Astrocyte (in vitro differentiated cells and primary cell): Measurements from ENCODE around the gene PEX10. TPM values are rescaled to one million over a fixed set of nuclear protein-coding genes. Genes with fewer than 3 reads are reported as not detected.

Source experiments
- DNase-seq: peaks from one replicate; pipeline ENCODE4 v3.0.0-alpha.2; 2010; ENCODE audit warnings: low read depth
- FAIRE-seq: peaks from 2 replicates; lab custom pipeline; 2011; peaks lifted over from hg19 to GRCh38; lab: Jason Lieb, UNC
- H2AFZ ChIP-seq: 2 replicates; pipeline ENCODE4 v1.6.0; 2012; ENCODE audit warnings: low read depth, low read length, inconsistent platforms
- H3K27ac ChIP-seq: 2 replicates; pipeline ENCODE4 v1.5.1; 2011; ENCODE audit warnings: low read depth, low read length, inconsistent platforms
- H3K27me3 ChIP-seq: 2 replicates; pipeline ENCODE4 v1.6.0; 2011; ENCODE audit warnings: low read length, inconsistent platforms; ENCODE audit not compliant: insufficient read depth
- H3K36me3 ChIP-seq: 2 replicates; pipeline ENCODE4 v1.5.1; 2011; ENCODE audit warnings: low read length, inconsistent platforms; ENCODE audit not compliant: insufficient read depth
- H3K4me1 ChIP-seq: 2 replicates; pipeline ENCODE4 v1.5.1; 2011; ENCODE audit warnings: low read length, inconsistent platforms; ENCODE audit not compliant: insufficient read depth
- H3K4me2 ChIP-seq: 2 replicates; pipeline ENCODE4 v1.6.0; 2012; ENCODE audit warnings: low read length, inconsistent platforms
- H3K4me3 ChIP-seq: 2 replicates; pipeline ENCODE4 v1.5.1; 2011; ENCODE audit warnings: low read depth, mild to moderate bottlenecking, low read length, inconsistent platforms; ENCODE audit not compliant: insufficient read depth
- H3K79me2 ChIP-seq: 2 replicates; pipeline ENCODE4 v1.6.0; 2012; ENCODE audit warnings: mild to moderate bottlenecking, low read length, inconsistent platforms; ENCODE audit not compliant: insufficient read depth
- H3K9ac ChIP-seq: 2 replicates; pipeline ENCODE4 v1.6.0; 2012; ENCODE audit warnings: mild to moderate bottlenecking, low read length, inconsistent platforms
- H3K9me3 ChIP-seq: 2 replicates; pipeline ENCODE4 v1.5.1; 2012; ENCODE audit warnings: low read depth, mild to moderate bottlenecking, low read length, inconsistent platforms; ENCODE audit not compliant: insufficient read depth
- H4K20me1 ChIP-seq: 2 replicates; pipeline ENCODE4 v1.6.0; 2012; ENCODE audit warnings: low read length, inconsistent platforms; ENCODE audit not compliant: insufficient read depth
- H3K27ac Mint-ChIP-seq: one replicate; pipeline ENCODE4 v1.8.0; 2021; ENCODE audit warnings: mild to moderate bottlenecking, mixed read lengths; ENCODE audit not compliant: unreplicated experiment
- H3K27me3 Mint-ChIP-seq: one replicate; pipeline ENCODE4 v1.8.0; 2021; ENCODE audit warnings: low read depth, mixed read lengths; ENCODE audit not compliant: unreplicated experiment
- H3K36me3 Mint-ChIP-seq: one replicate; pipeline ENCODE4 v1.8.0; 2021; ENCODE audit warnings: low read depth, mixed read lengths; ENCODE audit not compliant: unreplicated experiment
- H3K4me1 Mint-ChIP-seq: one replicate; pipeline ENCODE4 v1.8.0; 2021; ENCODE audit warnings: low read depth, mixed read lengths; ENCODE audit not compliant: unreplicated experiment
- H3K4me3 Mint-ChIP-seq: one replicate; pipeline ENCODE4 v1.8.0; 2021; ENCODE audit warnings: mild to moderate bottlenecking, moderate library complexity, mixed read lengths; ENCODE audit not compliant: unreplicated experiment
- H3K9me3 Mint-ChIP-seq: one replicate; pipeline ENCODE4 v1.8.0; 2021; ENCODE audit warnings: mild to moderate bottlenecking, mixed read lengths; ENCODE audit not compliant: unreplicated experiment
- EZH2 ChIP-seq: IDR thresholded peaks from 2 replicates; pipeline ENCODE4 v1.6.1; 2012; ENCODE audit warnings: mild to moderate bottlenecking, low read length, inconsistent platforms; ENCODE audit not compliant: insufficient read depth
- total RNA-seq: library from RNA; stranded (reverse); gene quantifications from 2 replicates; pipeline ENCODE4 v1.2.1, GENCODE V29; 2021
- TF ChIP-seq, protein P1 (sequence below): IDR thresholded peaks from 2 replicates; pipeline ENCODE4 v1.5.1; 2011; ENCODE audit warnings: low read depth, mild to moderate bottlenecking, inconsistent platforms, low read length, moderate library complexity; ENCODE audit not compliant: insufficient read depth

The PEX10 gene
- total RNA-seq, 1 donor from 2014 or later: 16.6 TPM

DNA sequence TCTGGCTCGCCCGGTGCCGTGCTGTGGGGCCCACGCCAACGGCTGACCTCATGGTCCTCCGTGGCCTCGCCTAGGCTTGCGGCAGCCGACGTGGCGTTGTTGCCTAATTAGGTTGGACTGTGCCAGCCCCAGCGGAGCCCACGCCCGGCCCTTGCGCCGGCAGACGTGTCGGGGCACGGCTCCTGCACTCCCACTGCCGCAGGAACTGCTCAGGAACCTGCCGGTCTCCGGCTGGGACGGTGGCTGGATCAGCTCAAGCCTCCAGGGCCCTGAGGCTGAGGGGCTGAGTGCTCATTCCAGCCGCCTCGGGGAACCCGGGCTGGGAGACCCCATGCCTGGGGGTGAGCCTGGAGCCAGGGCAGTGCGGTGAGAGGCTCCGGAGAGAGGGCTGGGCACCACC is 16.1 kb upstream of the PEX10 start:
- Mint-ChIP-seq H3K4me3 (no peak overlapping the region), H3K4me1 (no peaks in the 10 kb centered on the region), H3K9me3 (peaks cover 5% of the 10 kb centered on the region), H3K27me3 (peaks cover 25% of the 10 kb centered on the region), H3K27ac (no peak overlapping the region), H3K36me3 (no peaks in the 10 kb centered on the region)
- Histone ChIP-seq H3K9me3 (no peaks in the 10 kb centered on the region), H3K4me2 (no peak overlapping the region), H3K79me2 (no peaks in the 10 kb centered on the region), H2AFZ (no peak overlapping the region), H3K9ac (no peak overlapping the region), H3K36me3 (no peaks in the 10 kb centered on the region), H3K27ac (no peak overlapping the region), H4K20me1 (no peaks in the 10 kb centered on the region), H3K27me3 (peaks cover 11% of the 10 kb centered on the region), H3K4me1 (no peaks in the 10 kb centered on the region), H3K4me3 (no peak overlapping the region)
- FAIRE-seq: no peak
- DNase-seq: no peak
- TF ChIP-seq, protein P1, sequence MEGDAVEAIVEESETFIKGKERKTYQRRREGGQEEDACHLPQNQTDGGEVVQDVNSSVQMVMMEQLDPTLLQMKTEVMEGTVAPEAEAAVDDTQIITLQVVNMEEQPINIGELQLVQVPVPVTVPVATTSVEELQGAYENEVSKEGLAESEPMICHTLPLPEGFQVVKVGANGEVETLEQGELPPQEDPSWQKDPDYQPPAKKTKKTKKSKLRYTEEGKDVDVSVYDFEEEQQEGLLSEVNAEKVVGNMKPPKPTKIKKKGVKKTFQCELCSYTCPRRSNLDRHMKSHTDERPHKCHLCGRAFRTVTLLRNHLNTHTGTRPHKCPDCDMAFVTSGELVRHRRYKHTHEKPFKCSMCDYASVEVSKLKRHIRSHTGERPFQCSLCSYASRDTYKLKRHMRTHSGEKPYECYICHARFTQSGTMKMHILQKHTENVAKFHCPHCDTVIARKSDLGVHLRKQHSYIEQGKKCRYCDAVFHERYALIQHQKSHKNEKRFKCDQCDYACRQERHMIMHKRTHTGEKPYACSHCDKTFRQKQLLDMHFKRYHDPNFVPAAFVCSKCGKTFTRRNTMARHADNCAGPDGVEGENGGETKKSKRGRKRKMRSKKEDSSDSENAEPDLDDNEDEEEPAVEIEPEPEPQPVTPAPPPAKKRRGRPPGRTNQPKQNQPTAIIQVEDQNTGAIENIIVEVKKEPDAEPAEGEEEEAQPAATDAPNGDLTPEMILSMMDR: no peak
- no peak for TF ChIP-seq EZH2

DNA sequence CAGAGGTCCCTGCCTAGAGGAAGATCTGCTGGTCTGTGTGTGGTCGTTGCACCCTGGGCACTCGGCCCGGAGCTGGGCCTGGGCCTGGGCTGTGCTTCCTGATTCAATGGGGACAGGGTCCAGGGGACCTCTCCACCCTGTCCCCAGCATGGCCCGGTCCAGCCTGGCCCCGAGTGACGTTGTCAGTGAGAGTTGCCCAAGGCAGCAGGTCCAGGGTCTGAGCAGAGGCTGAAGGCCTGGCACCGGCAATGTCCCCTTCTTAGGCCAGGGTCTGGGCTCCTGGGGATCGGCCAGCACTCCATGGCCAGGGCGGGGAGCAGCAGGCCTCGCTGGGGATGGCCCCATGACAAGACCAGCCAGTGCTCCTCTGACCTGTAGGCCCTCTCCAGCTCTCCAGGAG is 15.6 kb upstream of the PEX10 start:
- TF ChIP-seq EZH2: no peak
- TF ChIP-seq, protein P1: no peak
- no peak overlapping the region for H3K4me2 ChIP-seq
- H3K27me3 Mint-ChIP-seq: peaks cover 23% of the 10 kb centered on the region
- H3K9me3 ChIP-seq: no peaks in the 10 kb centered on the region
- no peaks in the 10 kb centered on the region for H4K20me1 ChIP-seq
- H3K27me3 ChIP-seq: peaks cover 6% of the 10 kb centered on the region
- DNase-seq (no peak), FAIRE-seq (no peak)
- H3K27ac ChIP-seq: no peak overlapping the region
- H3K79me2 ChIP-seq: no peaks in the 10 kb centered on the region
- H3K4me3 ChIP-seq: no peak overlapping the region
- H2AFZ ChIP-seq: no peak overlapping the region
- H3K36me3 Mint-ChIP-seq: no peaks in the 10 kb centered on the region
- H3K4me3 Mint-ChIP-seq: no peak overlapping the region
- H3K9me3 Mint-ChIP-seq: peaks cover 5% of the 10 kb centered on the region
- no peak overlapping the region for H3K27ac Mint-ChIP-seq
- no peak overlapping the region for H3K9ac ChIP-seq
- H3K36me3 ChIP-seq: no peaks in the 10 kb centered on the region
- no peaks in the 10 kb centered on the region for H3K4me1 ChIP-seq
- H3K4me1 Mint-ChIP-seq: no peaks in the 10 kb centered on the region

DNA sequence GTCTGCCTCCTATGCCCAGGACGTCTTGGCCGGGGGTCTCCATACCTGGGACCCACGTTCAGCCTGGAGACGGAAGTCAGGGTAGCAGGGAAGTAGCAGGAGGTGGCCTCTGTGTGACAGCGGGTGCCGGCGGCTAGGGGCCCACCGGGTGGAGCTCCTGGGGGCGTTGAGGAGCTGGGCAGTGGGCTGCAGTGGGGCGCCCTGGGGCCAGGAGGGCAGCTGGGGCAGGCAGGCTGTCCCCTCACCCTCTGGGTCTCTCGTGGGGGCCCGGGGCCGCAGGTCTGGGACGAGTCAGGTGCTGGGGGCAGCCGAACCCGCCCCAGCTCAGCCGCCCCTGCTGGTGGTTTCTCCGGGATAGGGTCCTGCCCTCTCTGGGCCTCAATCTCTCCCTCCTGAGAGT is 14.7 kb upstream of the PEX10 start:
- Histone ChIP-seq H4K20me1 (no peaks in the 10 kb centered on the region), H3K79me2 (no peaks in the 10 kb centered on the region), H3K9me3 (no peaks in the 10 kb centered on the region), H3K4me3 (no peak overlapping the region), H2AFZ (no peak overlapping the region), H3K9ac (no peak overlapping the region), H3K27ac (no peak overlapping the region), H3K27me3 (peaks cover 2% of the 10 kb centered on the region), H3K36me3 (no peaks in the 10 kb centered on the region), H3K4me1 (no peaks in the 10 kb centered on the region), H3K4me2 (no peak overlapping the region)
- FAIRE-seq (no peak), DNase-seq (no peak)
- no peaks in the 10 kb centered on the region for H3K36me3 Mint-ChIP-seq
- H3K27ac Mint-ChIP-seq: no peak overlapping the region
- TF ChIP-seq, protein P1: no peak
- TF ChIP-seq EZH2: no peak
- H3K4me3 Mint-ChIP-seq: no peak overlapping the region
- peaks cover 7% of the 10 kb centered on the region for H3K9me3 Mint-ChIP-seq
- no peaks in the 10 kb centered on the region for H3K4me1 Mint-ChIP-seq
- H3K27me3 Mint-ChIP-seq: peaks cover 26% of the 10 kb centered on the region
